H54 (cell line): ENCODE data around the gene HHIPL1.
A peak's percentile ranks its signal among the peaks of the same experiment; 100 is the strongest.

Experiments used
- DNase-seq: peaks from one replicate; pipeline ENCODE4 v3.0.0; 2011; ENCODE audit warnings: low spot score, mixed read lengths; ENCODE audit not compliant: insufficient read length
- FAIRE-seq: peaks from 3 replicates; lab custom pipeline; 2011; peaks lifted over from hg19 to GRCh38; lab: Jason Lieb, UNC
- POLR2A ChIP-seq: IDR thresholded peaks from 2 replicates; pipeline ENCODE4 v1.6.1; 2011; ENCODE audit warnings: low read depth, mild to moderate bottlenecking, low read length

Gene HHIPL1

DNA sequence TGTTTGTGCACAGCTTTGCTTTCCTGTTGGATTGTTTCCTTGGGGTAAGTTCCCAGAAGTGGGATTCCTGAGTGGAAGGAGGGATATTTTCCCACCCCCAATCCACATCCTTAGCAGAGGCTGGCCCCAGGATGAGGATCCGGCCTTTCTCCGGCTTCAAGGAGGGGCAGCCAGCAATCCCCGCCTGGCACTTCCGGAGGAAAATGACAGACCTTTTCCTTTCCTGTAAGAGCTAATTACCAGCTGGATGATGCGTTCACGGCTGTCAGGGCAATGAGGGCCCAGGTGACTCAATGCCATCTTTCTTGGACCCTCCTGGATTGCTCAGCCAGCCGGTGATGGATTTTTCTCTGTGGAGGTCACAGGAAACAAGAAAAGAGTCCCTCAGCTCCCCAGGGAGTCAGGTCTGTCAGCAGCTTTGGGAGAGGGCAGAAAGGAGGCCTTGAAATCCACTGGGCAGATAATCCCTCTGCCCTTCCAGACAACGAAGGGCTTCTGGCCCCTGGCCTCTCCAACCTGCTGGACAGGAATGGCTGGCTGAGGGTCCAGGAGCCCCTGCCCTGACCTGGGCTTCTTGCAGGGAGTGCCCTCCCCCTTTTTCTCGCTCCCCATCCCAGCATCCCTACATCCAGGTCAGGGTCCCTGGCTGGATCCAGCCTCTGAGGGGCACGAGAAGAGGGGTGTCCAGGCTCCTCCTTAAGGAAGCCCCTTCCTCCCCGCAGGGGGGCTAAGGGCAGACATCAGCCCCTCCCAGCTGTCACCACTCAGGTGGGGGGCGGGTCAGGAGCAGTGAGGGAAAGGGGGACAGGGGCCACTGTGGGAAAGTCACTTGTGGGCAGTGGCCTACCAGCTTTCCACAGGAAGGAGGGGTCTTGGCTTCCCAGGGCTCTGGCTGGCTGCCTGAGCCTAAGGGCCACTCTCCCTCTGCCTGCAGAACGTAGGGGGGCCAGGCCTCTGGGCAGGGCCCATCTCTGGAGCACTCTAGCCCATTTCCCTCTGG is 24.8 kb upstream of the HHIPL1 start:
- DNase-seq (peak; percentile 65), FAIRE-seq (peak; percentile 20)
- TF ChIP-seq POLR2A, result no peak

- FAIRE-seq (no peak), DNase-seq (no peak)
- no peak for TF ChIP-seq POLR2A
Observed at GRCh38 chr14:99621948-99622347, 23.0 kb upstream of the HHIPL1 start.

- no peak for TF ChIP-seq POLR2A
- FAIRE-seq, result no peak
- no peak for DNase-seq
Observed at GRCh38 chr14:99624024-99624423, 20.9 kb upstream of the HHIPL1 start.

- TF ChIP-seq POLR2A, result no peak
- FAIRE-seq, result no peak
- no peak for DNase-seq
Observed at GRCh38 chr14:99624971-99625370, 20.0 kb upstream of the HHIPL1 start.

DNA sequence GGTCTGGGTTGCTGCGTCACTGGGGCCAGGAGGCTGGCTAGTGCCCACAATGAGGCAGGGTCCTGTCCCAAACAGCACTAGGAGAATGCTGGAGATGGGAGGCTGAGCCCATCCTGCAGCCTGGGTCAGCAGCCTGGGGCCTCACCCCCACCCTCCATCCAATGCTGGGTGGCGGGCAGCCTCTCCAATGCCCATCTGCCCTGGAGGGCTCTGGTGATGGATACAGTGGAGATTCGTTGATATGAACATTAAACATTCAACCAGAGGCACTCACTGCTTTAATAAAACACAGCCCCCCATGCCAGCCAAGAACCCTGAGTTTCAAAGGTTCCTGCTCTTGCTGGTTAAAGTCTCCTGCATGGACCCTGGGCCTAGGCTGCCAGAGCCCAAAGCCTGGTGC is 19.5 kb upstream of the HHIPL1 start:
- TF ChIP-seq POLR2A, result no peak
- no peak for FAIRE-seq
- no peak for DNase-seq

DNA sequence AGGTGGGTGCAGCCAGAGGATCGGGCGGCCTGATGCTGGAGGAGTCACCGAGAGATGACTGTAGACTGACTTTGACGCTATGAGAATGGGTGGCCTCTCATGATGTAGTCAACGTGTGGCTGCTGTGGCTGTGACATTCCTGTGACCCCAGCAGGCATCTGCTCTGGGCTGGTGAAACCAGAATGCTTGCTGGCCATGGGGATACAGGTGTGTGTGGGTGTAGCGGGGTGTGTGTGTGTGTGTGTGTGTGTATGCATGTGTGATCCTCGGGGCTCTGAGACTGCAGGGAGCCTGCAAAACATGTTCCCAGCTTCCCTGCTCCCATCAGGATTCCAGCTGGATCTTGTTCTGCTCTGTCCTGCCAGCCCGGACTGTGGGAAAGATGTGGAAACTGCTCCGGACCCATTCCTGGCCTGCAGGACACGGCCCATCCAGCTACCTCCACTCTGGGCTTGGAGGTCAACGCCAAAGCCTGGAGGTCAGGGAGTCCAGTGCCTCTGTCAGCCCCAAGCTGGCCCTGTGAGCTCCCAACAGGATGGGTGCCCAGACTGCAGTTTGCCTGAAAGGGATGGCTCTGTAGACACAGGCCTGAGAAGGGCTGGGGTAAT is 18.8 kb upstream of the HHIPL1 start:
- TF ChIP-seq POLR2A, result no peak
- no peak for FAIRE-seq
- DNase-seq, result no peak

GRCh38 chr14:99627100-99627499 is 17.8 kb upstream of the HHIPL1 start:
- DNase-seq (no peak), FAIRE-seq (no peak)
- no peak for TF ChIP-seq POLR2A

DNA sequence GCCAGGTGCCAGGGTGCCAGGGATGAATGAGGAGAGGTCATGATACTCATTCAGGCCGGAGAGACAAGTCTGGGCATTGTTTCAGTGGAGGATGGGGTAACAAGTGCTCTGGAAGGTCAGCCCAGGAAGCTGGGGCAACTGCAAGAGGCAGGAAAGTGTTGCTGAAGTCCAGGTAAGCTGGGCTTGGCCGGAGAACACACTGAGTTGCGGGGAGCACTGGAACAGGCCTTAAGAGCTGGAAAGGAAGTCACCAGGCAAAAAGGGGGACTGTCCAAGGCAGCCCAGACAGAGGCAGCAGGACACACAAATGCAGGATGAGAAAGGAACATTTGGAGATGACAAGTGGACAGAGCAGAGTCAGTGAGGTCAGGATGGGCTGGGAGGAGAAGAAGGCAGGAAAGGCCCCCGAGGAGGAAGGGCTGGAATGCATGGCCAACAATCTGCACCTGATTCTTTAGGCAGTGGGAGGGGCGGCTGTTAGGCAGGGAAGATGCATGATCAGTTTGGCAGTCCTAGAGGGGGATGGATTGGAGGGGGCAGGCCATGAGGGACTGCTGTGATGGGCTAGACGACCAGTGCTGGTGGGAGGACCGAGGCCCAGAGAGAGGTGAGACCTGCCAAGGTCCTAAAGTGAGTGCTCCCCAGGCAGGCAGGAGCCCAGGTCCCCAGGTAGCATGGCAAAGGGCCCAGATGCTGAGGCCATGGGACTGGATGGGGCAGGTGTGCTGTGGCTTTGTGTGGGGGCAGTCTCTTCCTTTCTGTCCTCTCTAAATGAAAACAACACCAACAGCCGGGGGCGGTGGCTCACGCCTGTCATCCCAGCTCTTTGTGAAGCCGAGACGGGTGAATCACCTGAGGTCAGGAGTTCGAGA is 17.2 kb upstream of the HHIPL1 start:
- no peak for FAIRE-seq

DNA sequence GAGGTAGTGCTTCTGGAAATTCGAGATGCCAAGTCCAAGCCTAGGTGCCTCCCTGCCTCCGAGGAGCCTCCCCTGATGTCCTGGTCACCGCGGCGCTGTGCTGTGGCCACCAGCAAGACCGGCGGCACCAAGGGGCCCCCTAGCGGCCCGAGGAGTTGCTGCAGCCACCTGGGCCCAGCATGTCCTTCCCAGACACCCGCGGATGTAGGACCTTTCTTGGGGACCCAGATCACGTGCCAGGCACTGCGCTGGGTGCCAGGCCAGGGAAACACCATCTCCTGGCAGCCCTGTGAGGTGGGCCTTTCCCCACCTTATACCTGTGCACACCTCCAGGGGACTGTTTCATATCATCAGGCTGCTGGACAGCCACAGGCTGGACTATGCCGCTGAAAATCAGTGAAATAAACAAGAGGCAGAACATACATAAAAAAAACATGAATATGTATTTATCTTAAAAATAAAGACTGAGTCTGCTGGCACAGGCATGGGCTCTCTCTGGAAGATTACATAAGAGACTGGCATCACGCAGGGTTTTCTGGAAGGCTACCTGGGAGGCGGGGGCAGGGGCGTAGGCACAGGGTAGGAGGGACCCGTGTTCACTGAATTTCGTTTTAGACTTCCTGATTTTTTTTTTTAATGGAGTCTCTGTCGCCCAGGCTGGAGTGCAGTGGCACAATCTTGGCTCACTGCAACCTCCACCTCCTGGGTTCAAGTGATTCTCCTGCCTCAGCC is 15.9 kb upstream of the HHIPL1 start:
- FAIRE-seq (no peak), DNase-seq (peak; percentile 88)
- no peak for TF ChIP-seq POLR2A

More for the DNA sequence above, 17.2 kb upstream of the HHIPL1 start:
- no peak for TF ChIP-seq POLR2A
- no peak for DNase-seq

DNA sequence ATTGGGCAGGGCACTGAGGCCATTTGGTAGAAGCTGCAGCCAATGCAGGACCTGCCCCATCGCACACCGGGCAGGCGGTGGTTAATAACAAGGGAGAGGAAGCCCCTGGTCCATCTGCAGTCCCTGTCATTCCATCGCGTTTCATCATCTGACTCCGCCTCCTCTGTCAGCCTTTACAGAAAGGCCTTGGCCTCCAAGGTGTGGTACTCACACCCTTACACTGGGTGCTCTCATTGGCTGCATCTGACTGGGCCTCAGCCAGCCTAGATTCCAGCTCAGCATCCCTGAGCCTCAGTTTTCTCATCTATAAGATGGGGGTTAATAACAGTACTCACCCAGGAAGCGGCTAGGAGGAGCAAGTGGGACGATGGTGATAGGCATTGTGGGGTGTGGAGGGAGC is 14.7 kb upstream of the HHIPL1 start:
- no peak for TF ChIP-seq POLR2A
- no peak for FAIRE-seq

DNA sequence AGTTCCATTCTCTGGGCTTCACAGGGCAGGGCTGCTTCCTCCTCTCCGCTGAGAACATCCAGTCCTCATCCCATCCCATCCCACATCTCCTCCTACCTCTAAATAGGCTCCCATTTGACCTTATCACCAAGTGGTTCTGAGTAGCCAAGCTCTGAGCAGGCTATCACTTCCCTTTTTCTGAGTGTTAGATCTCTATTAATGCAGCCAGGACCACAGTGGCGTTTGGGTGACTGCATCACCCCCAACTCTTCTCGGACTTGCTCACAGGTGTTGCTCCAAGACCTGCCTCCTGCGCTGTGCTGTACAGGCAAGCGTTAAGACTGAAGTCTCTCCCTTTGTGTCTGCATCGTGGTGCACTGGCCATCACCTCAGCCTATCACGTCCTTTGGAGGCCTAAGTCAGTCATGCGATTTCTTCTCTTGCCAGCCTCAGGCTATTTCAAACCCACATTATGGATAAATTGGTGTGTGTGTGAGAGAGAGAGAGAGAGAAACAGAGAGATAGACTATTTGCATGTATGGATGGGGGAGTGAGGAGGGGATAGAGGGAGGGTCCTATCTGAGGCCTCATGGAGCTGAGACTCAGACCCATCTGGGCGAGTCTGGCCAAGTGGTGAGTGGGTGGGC is 12.4 kb upstream of the HHIPL1 start:
- DNase-seq, result no peak
- TF ChIP-seq POLR2A, result no peak

More for the DNA sequence above, 14.7 kb upstream of the HHIPL1 start:
- no peak for DNase-seq

DNA sequence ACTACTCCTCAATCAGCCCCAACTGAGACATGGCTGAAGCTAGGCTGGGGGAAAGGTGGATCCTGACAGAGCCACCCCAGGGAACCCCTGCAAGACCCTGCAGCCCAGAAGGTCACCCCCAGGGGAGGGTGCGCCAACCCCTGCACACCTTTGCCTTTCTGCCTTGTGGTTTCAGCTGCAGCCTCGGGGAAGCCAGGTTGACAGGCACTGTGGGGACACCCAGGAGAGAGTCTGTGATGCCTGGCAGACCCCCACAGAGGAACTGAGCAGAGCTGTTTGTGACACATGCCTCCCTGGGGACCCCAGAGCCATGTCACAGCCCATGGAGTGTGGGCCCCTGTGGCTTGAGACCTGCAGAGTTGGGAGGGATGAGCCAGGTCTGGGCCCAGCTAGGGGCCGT is 11.8 kb upstream of the HHIPL1 start:
- DNase-seq (no peak), FAIRE-seq (no peak)
- no peak for TF ChIP-seq POLR2A

More for the DNA sequence above, 12.4 kb upstream of the HHIPL1 start:
- FAIRE-seq, result no peak
